ENCODE measurements around the gene SIRT4. TPM values are rescaled to one million over a fixed set of nuclear protein-coding genes. Genes with fewer than 3 reads are reported as not detected.

SIRT4 gene
- total RNA-seq, 1 donor: 1.3 TPM

- no peak overlapping the region for H3K4me3 ChIP-seq (ENCODE audit: low read depth, low read length)
- TF ChIP-seq CTCF (IDR thresholded peaks at IDR 0.05; ENCODE audit: insufficient read depth, low read depth, low read length): no peak
- no peak for DNase-seq (ENCODE audit: low read depth)
Observed at GRCh38 chr12:120260607-120261006, 41.5 kb upstream of the SIRT4 start.

GRCh38 chr12:120261951-120262851 is 39.9 kb upstream of the SIRT4 start:
- no peak for TF ChIP-seq CTCF (IDR thresholded peaks at IDR 0.05; ENCODE audit: insufficient read depth, low read depth, low read length)
- peak overlapping the region; percentile 89 for H3K4me3 ChIP-seq (ENCODE audit: low read depth, low read length)
- peak; percentile 51 for DNase-seq (ENCODE audit: low read depth)

- TF ChIP-seq CTCF (IDR thresholded peaks at IDR 0.05; ENCODE audit: insufficient read depth, low read depth, low read length): no peak
- peak overlapping the region; percentile 89 for H3K4me3 ChIP-seq (ENCODE audit: low read depth, low read length)
- peak; percentile 60 for DNase-seq (ENCODE audit: low read depth)
Observed at GRCh38 chr12:120262852-120263747, 39.0 kb upstream of the SIRT4 start.

- no peak for TF ChIP-seq CTCF (IDR thresholded peaks at IDR 0.05; ENCODE audit: insufficient read depth, low read depth, low read length)
- DNase-seq (ENCODE audit: low read depth): no peak
- peak overlapping the region; percentile 89 for H3K4me3 ChIP-seq (ENCODE audit: low read depth, low read length)
Observed at GRCh38 chr12:120263748-120264085, 38.4 kb upstream of the SIRT4 start.

GRCh38 chr12:120264086-120264903 is 37.8 kb upstream of the SIRT4 start:
- DNase-seq (ENCODE audit: low read depth): no peak
- TF ChIP-seq CTCF (IDR thresholded peaks at IDR 0.05; ENCODE audit: insufficient read depth, low read depth, low read length): no peak
- peak overlapping the region; percentile 89 for H3K4me3 ChIP-seq (ENCODE audit: low read depth, low read length)

- no peak for DNase-seq (ENCODE audit: low read depth)
Observed at GRCh38 chr12:120264904-120265472, 37.1 kb upstream of the SIRT4 start.

More at GRCh38 chr12:120264904-120265472, 37.1 kb upstream of the SIRT4 start:
- no peak for TF ChIP-seq CTCF (IDR thresholded peaks at IDR 0.05; ENCODE audit: insufficient read depth, low read depth, low read length)
- H3K4me3 ChIP-seq (ENCODE audit: low read depth, low read length): peak overlapping the region; percentile 89

Data from fibroblast of villous mesenchyme (primary cell).